Measurements from ENCODE around the gene GALP.
"Not testable (repeated sequence)": the region's sequence is repeated elsewhere in the genome, so short reads cannot be mapped to it uniquely, and the experiment has no call there.

GALP gene

DNA sequence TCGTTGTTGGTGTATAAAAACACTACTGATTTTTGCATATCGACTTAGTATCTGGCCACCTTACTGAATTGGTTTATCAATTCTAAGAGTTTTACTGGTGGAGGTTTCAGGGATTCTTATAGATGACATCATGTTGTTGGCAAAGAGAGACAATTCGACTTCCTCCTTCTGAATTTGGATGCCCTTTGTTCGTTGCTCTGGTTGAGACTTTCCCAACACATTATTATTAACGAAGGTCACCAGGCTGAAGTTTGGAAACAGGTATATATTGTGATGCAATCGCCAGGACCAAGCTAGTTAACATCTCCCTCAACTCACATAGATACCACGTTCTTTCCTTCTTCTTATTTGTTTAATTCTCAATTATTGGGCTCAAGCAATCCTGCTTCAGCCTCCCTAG lies 23.9 kb downstream of the GALP start:
- Histone ChIP-seq H3K79me2 (ENCODE audit: insufficient read depth, low read length) (no peaks in the 10 kb centered on the region), H3K4me3 (ENCODE audit: low read length, poor library complexity, severe bottlenecking) (no peak overlapping the region), H4K20me1 (ENCODE audit: insufficient read depth, low read length, poor library complexity, severe bottlenecking) (no peaks in the 10 kb centered on the region), H3K9me2 (replicated peaks; ENCODE audit: low read depth, low read length) (no peaks in the 10 kb centered on the region), H3K4me1 (ENCODE audit: insufficient read depth, low read length, poor library complexity, severe bottlenecking) (no peaks in the 10 kb centered on the region), H2AFZ (ENCODE audit: low read length) (no peak overlapping the region), H3K9ac (ENCODE audit: low read depth, low read length, poor library complexity, severe bottlenecking) (no peak overlapping the region), H3F3A (ENCODE audit: low read depth) (no peaks in the 10 kb centered on the region), H3K9me3 (ENCODE audit: insufficient read depth, low read depth, low read length) (no peaks in the 10 kb centered on the region), H3K36me3 (ENCODE audit: insufficient read depth, low read length) (no peaks in the 10 kb centered on the region), H3K4me2 (ENCODE audit: low read depth, low read length, poor library complexity, severe bottlenecking) (no peak overlapping the region), H3K27me3 (ENCODE audit: insufficient read depth, low read length, poor library complexity, severe bottlenecking) (no peaks in the 10 kb centered on the region)
- TF ChIP-seq, protein P1, sequence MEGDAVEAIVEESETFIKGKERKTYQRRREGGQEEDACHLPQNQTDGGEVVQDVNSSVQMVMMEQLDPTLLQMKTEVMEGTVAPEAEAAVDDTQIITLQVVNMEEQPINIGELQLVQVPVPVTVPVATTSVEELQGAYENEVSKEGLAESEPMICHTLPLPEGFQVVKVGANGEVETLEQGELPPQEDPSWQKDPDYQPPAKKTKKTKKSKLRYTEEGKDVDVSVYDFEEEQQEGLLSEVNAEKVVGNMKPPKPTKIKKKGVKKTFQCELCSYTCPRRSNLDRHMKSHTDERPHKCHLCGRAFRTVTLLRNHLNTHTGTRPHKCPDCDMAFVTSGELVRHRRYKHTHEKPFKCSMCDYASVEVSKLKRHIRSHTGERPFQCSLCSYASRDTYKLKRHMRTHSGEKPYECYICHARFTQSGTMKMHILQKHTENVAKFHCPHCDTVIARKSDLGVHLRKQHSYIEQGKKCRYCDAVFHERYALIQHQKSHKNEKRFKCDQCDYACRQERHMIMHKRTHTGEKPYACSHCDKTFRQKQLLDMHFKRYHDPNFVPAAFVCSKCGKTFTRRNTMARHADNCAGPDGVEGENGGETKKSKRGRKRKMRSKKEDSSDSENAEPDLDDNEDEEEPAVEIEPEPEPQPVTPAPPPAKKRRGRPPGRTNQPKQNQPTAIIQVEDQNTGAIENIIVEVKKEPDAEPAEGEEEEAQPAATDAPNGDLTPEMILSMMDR (conservative IDR thresholded peaks at IDR 0.05; ENCODE audit: low read length), result no peak
- no peak for TF ChIP-seq EZH2phosphoT487 (IDR thresholded peaks at IDR 0.05; ENCODE audit: borderline replicate concordance)

DNA sequence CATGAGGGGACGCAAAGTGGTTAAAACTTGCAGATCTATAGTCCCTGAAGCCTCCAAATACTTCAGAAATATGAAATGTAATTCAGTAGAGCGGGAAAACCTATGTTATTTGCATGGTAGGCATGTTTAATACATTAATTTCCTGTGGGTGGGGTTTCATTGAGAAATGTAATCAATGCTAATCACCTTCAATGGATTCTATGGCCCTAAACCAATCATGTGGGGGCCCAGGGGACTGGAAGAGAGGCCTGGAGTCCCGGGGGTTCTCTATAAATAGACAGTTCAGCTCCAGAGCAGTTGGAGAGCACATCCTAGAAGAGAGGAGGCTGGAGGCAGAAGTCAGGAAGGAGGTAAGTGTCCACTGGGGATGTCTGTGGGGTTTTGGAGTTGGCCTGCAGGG lies 26.2 kb downstream of the GALP start, which contains the start of gene ZSCAN5C:
Gene ZSCAN5C, plus strand, starts transcription at position 301 of the 400 bp plus-strand sequence. CDS start 3,641 bp downstream, outside the sequence.
- no peaks in the 10 kb centered on the region for H3F3A ChIP-seq (ENCODE audit: low read depth)
- no peaks in the 10 kb centered on the region for H3K79me2 ChIP-seq (ENCODE audit: insufficient read depth, low read length)
- no peaks in the 10 kb centered on the region for H3K9me3 ChIP-seq (ENCODE audit: insufficient read depth, low read depth, low read length)
- no peaks in the 10 kb centered on the region for H3K27me3 ChIP-seq (ENCODE audit: insufficient read depth, low read length, poor library complexity, severe bottlenecking)
- no peak within 1 kb of the TSS for H3K9ac ChIP-seq (ENCODE audit: low read depth, low read length, poor library complexity, severe bottlenecking)
- H2AFZ ChIP-seq (ENCODE audit: low read length), result no peak within 1 kb of the TSS
- no peak for TF ChIP-seq EZH2phosphoT487 (IDR thresholded peaks at IDR 0.05; ENCODE audit: borderline replicate concordance)
- TF ChIP-seq, protein P1 (conservative IDR thresholded peaks at IDR 0.05; ENCODE audit: low read length), result no peak
- no peaks in the 10 kb centered on the region for H3K9me2 ChIP-seq (replicated peaks; ENCODE audit: low read depth, low read length)
- H3K4me1 ChIP-seq (ENCODE audit: insufficient read depth, low read length, poor library complexity, severe bottlenecking), result no peaks in the 10 kb centered on the region
- H4K20me1 ChIP-seq (ENCODE audit: insufficient read depth, low read length, poor library complexity, severe bottlenecking), result no peaks in the 10 kb centered on the region
- H3K4me2 ChIP-seq (ENCODE audit: low read depth, low read length, poor library complexity, severe bottlenecking), result no peak within 1 kb of the TSS
- no peaks in the 10 kb centered on the region for H3K36me3 ChIP-seq (ENCODE audit: insufficient read depth, low read length)
- H3K4me3 ChIP-seq (ENCODE audit: low read length, poor library complexity, severe bottlenecking), result no peak within 1 kb of the TSS

DNA sequence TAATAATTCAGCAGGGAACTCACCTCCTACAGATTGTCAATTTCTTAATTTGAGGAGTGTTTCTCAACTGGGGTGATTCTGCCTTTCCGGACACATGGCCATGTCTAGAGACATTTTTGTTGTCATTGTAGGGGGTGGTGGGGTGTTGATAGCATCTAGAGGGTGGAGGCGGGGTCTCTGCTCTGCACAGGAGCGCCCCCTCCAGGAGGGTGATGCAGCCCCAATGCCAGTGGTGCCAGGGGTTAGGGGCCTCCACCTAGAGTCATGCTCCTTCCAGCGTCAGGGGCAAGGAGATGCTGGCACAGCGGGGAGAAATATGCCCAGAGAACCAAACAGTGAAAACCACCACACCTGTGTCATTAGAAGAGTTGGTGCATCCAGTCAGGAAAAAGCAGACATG lies 31.8 kb downstream of the GALP start:
- not testable (repeated sequence) for H3K4me2 ChIP-seq (ENCODE audit: low read depth, low read length, poor library complexity, severe bottlenecking); H2AFZ ChIP-seq (ENCODE audit: low read length); H4K20me1 ChIP-seq (ENCODE audit: insufficient read depth, low read length, poor library complexity, severe bottlenecking); H3K79me2 ChIP-seq (ENCODE audit: insufficient read depth, low read length); H3F3A ChIP-seq (ENCODE audit: low read depth); H3K9me3 ChIP-seq (ENCODE audit: insufficient read depth, low read depth, low read length); H3K9ac ChIP-seq (ENCODE audit: low read depth, low read length, poor library complexity, severe bottlenecking); H3K27me3 ChIP-seq (ENCODE audit: insufficient read depth, low read length, poor library complexity, severe bottlenecking); H3K4me3 ChIP-seq (ENCODE audit: low read length, poor library complexity, severe bottlenecking); H3K9me2 ChIP-seq (replicated peaks; ENCODE audit: low read depth, low read length); H3K36me3 ChIP-seq (ENCODE audit: insufficient read depth, low read length); H3K4me1 ChIP-seq (ENCODE audit: insufficient read depth, low read length, poor library complexity, severe bottlenecking)
- TF ChIP-seq, protein P1 (conservative IDR thresholded peaks at IDR 0.05; ENCODE audit: low read length), result peak; percentile 23

Measured in Loucy (cell line).